HUES48 (cell line): ENCODE data around the gene CHMP3.

ENCODE experiments used
- H3K27ac ChIP-seq: one replicate; pipeline ENCODE4 v1.7.0; 2013; ENCODE audit warnings: low read depth, low read length, inconsistent platforms
- H3K27me3 ChIP-seq: 2 replicates; pipeline ENCODE4 v1.6.1; 2013; ENCODE audit warnings: mild to moderate bottlenecking, low read length; ENCODE audit not compliant: control insufficient read depth, insufficient read depth
- H3K36me3 ChIP-seq: 2 replicates; pipeline ENCODE4 v1.6.1; 2013; ENCODE audit warnings: low read length; ENCODE audit not compliant: control insufficient read depth, insufficient read depth
- H3K4me1 ChIP-seq: 2 replicates; pipeline ENCODE4 v1.6.1; 2013; ENCODE audit warnings: mild to moderate bottlenecking, low read length; ENCODE audit not compliant: control insufficient read depth, insufficient read depth
- H3K4me3 ChIP-seq: 2 replicates; pipeline ENCODE4 v1.5.1; 2013; ENCODE audit warnings: mild to moderate bottlenecking, low read depth, low read length
- H3K9ac ChIP-seq: 2 replicates; pipeline ENCODE4 v1.6.1; 2013; ENCODE audit warnings: mild to moderate bottlenecking, low read depth, low read length, moderate library complexity
- H3K9me3 ChIP-seq: 2 replicates; pipeline ENCODE4 v1.6.1; 2013; ENCODE audit warnings: low read length; ENCODE audit not compliant: control insufficient read depth, insufficient read depth

The CHMP3 gene

GRCh38 chr2:86580560-86580959, 17.3 kb upstream of the CHMP3 start:
- no peaks in the 10 kb centered on the region for H3K27me3 ChIP-seq
- H3K27ac ChIP-seq: no peak overlapping the region
- no peaks in the 10 kb centered on the region for H3K9me3 ChIP-seq
- no peaks in the 10 kb centered on the region for H3K4me1 ChIP-seq
- no peaks in the 10 kb centered on the region for H3K36me3 ChIP-seq
- H3K9ac ChIP-seq: no peak overlapping the region
- no peak overlapping the region for H3K4me3 ChIP-seq

- Histone ChIP-seq H3K9me3 (no peaks in the 10 kb centered on the region), H3K9ac (no peak overlapping the region), H3K27me3 (no peaks in the 10 kb centered on the region), H3K36me3 (no peaks in the 10 kb centered on the region), H3K4me1 (no peaks in the 10 kb centered on the region), H3K27ac (no peak overlapping the region), H3K4me3 (no peak overlapping the region)
These were observed 14.7 kb upstream of the CHMP3 start for GRCh38 chr2:86577817-86578456.

- Histone ChIP-seq H3K9me3 (no peaks in the 10 kb centered on the region), H3K27me3 (no peaks in the 10 kb centered on the region; the same call in 1 of the 2 replicates), H3K9ac (no peak overlapping the region), H3K4me1 (no peaks in the 10 kb centered on the region), H3K4me3 (no peak overlapping the region), H3K27ac (no peak overlapping the region), H3K36me3 (no peaks in the 10 kb centered on the region)
These were observed 6.8 kb upstream of the CHMP3 start for GRCh38 chr2:86570059-86570458.

GRCh38 chr2:86566821-86567190, 3.6 kb upstream of the CHMP3 start:
- Histone ChIP-seq H3K27ac (no peak overlapping the region), H3K9ac (no peak overlapping the region), H3K9me3 (peaks cover 5% of the 10 kb centered on the region; the same call in 1 of the 2 replicates), H3K36me3 (no peaks in the 10 kb centered on the region), H3K27me3 (peaks cover 7% of the 10 kb centered on the region; the same call in 1 of the 2 replicates), H3K4me3 (no peak overlapping the region), H3K4me1 (0 out of 2 replicates have a peak, but pooled peaks cover 6% of the 10 kb centered on the region)

GRCh38 chr2:86566158-86566820, 3.0 kb upstream of the CHMP3 start:
- H3K4me3 ChIP-seq: no peak overlapping the region
- no peaks in the 10 kb centered on the region for H3K36me3 ChIP-seq
- 0 out of 2 replicates have a peak, but pooled peaks cover 6% of the 10 kb centered on the region for H3K4me1 ChIP-seq
- H3K27me3 ChIP-seq: peaks cover 7% of the 10 kb centered on the region; the same call in 1 of the 2 replicates
- no peak overlapping the region for H3K9ac ChIP-seq
- peaks cover 5% of the 10 kb centered on the region; the same call in 1 of the 2 replicates for H3K9me3 ChIP-seq
- H3K27ac ChIP-seq: no peak overlapping the region

DNA sequence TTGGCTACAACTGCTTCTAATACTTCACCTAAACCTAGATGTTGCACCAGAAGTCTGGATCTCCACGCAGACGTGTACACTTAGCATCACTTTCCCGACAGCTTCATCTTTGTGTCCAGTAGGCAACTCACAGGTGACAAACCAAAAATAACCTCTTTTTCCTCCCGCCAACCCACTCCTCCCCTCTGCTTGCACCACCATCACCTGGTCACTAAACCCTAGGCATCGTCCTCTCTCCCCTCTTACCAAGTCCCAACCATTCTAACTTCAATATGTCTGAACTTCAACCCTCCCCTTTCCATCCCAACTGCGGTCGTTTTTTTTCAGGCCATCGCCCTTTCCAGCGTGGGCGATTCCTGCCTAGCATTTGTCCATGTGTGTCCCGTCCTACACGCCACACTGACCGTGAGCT, 413 bp upstream of the CHMP3 start:
- Histone ChIP-seq H3K4me3 (peak overlapping the region; percentile 87), H3K27me3 (peaks cover 7% of the 10 kb centered on the region; the same call in 1 of the 2 replicates), H3K36me3 (no peaks in the 10 kb centered on the region), H3K27ac (peak overlapping the region; percentile 99), H3K4me1 (0 out of 2 replicates have a peak, but pooled peaks cover 6% of the 10 kb centered on the region), H3K9me3 (peaks cover 5% of the 10 kb centered on the region; the same call in 1 of the 2 replicates), H3K9ac (peak overlapping the region; percentile 98; the same call in 1 of the 2 replicates)

DNA sequence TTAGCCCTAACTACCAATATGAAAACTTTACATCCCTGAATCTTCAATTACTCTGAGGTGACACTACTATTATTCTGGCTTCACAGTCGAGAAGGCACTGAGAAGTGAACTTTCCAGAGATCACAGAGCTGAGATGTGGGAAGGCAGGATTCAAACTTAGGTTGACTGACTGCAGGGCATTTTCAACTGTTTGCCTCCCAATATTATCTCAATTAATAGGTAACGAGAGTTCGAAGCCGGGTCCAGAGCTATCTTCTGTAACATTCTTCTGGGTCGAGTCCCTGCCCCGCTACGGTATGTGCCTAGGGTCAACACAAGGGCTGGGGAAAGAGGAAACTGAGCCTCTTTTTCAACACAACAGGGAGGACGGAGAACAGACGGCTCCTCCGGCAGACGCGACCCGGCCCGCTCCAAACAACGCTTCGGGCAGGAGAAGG, 740 bp downstream of the CHMP3 start:
- Histone ChIP-seq H3K9me3 (peaks cover 5% of the 10 kb centered on the region; the same call in 1 of the 2 replicates), H3K4me1 (0 out of 2 replicates have a peak, but pooled peaks cover 6% of the 10 kb centered on the region), H3K9ac (peak overlapping the region; percentile 98), H3K4me3 (peak overlapping the region; percentile 87), H3K27me3 (peaks cover 7% of the 10 kb centered on the region; the same call in 1 of the 2 replicates), H3K36me3 (no peaks in the 10 kb centered on the region), H3K27ac (peak overlapping the region; percentile 99)

GRCh38 chr2:86557836-86558235, 5.4 kb downstream of the CHMP3 start:
- H3K9me3 ChIP-seq: peaks cover 6% of the 10 kb centered on the region; the same call in 1 of the 2 replicates
- H3K9ac ChIP-seq: no peak overlapping the region
- H3K4me1 ChIP-seq: 0 out of 2 replicates have a peak, but pooled peaks cover 6% of the 10 kb centered on the region
- no peaks in the 10 kb centered on the region for H3K27me3 ChIP-seq
- no peak overlapping the region for H3K4me3 ChIP-seq
- no peak overlapping the region for H3K27ac ChIP-seq
- peaks cover 3% of the 10 kb centered on the region; the same call in 1 of the 2 replicates for H3K36me3 ChIP-seq

DNA sequence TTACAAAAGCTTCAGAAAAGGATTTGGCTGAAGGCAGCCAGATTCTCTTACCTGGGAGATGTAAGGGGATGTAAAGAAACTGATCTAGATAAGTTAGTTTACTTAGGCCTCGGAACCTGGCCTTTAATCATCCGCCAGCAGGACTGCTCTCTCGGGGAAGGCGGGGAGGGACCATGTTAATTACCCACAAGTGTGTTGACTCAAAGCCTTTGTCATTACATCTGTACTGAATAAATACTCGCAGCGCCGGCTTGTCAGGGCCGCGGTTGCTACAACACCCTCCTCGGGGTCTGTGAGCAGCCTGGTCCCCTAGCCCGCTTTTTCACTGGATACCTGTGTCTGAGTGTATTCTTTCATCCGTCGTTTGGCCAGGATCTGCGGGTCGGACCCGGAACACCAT, 6.7 kb downstream of the CHMP3 start:
- no peak overlapping the region for H3K4me3 ChIP-seq
- H3K9ac ChIP-seq: no peak overlapping the region
- no peak overlapping the region for H3K27ac ChIP-seq
- no peaks in the 10 kb centered on the region for H3K27me3 ChIP-seq
- H3K9me3 ChIP-seq: peaks cover 18% of the 10 kb centered on the region
- peaks cover 3% of the 10 kb centered on the region; the same call in 1 of the 2 replicates for H3K36me3 ChIP-seq
- H3K4me1 ChIP-seq: no peaks in the 10 kb centered on the region

DNA sequence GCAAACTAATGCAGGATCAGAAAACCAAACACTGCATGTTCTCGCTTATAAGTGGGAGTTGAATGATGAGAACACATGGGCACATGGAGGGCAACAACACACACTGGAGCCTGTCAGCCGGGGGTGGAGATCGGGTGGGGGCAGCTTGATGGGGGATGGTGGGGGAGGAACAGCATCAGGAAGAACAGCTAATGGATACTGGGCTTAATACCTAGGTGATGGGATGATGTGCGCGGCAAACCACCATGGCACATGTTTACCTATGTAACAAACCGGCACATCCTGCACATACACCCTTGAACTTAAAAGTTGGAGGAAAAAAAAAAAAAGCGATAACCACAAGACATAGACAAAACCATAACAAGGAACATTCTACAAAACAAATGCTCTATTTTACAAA, 10.4 kb downstream of the CHMP3 start:
- Histone ChIP-seq H3K4me1 (no peaks in the 10 kb centered on the region), H3K36me3 (peaks cover 3% of the 10 kb centered on the region; the same call in 1 of the 2 replicates), H3K9me3 (peaks cover 28% of the 10 kb centered on the region), H3K4me3 (no peak overlapping the region), H3K27ac (no peak overlapping the region), H3K27me3 (no peaks in the 10 kb centered on the region), H3K9ac (no peak overlapping the region)
